Smooth muscle cell (in vitro differentiated cells): ENCODE data around the gene B3GALT4. TPM values are rescaled to one million over a fixed set of nuclear protein-coding genes. Genes with fewer than 3 reads are reported as not detected.
"Not testable (repeated sequence)": the region's sequence is repeated elsewhere in the genome, so short reads cannot be mapped to it uniquely, and the experiment has no call there.

Experiments
- DNase-seq: peaks from one replicate; lab custom pipeline; 2025; ENCODE audit not compliant: unreplicated experiment; lab: John Stamatoyannopoulos, UW
- H2AFZ ChIP-seq: fragments of 200-600 bp; sonication (generic); 2 replicates; pipeline ENCODE4 v1.6.0; 2016; ENCODE audit warnings: antibody characterized with exemption, low read depth, mild to moderate bottlenecking
- H3F3A ChIP-seq: fragments of 200-600 bp; sonication (generic); 2 replicates; pipeline ENCODE4 v1.6.0; 2017; ENCODE audit warnings: antibody characterized with exemption, low read depth
- H3K27ac ChIP-seq: fragments of 200-600 bp; sonication (generic); 2 replicates; pipeline ENCODE4 v1.5.1; 2016; ENCODE audit warnings: low read depth, mild to moderate bottlenecking
- H3K27me3 ChIP-seq: fragments of 200-600 bp; sonication (generic); 2 replicates; pipeline ENCODE4 v1.6.1; 2016; ENCODE audit warnings: low read depth, mild to moderate bottlenecking
- H3K36me3 ChIP-seq: fragments of 200-600 bp; sonication (generic); 2 replicates; pipeline ENCODE4 v1.5.1; 2016; ENCODE audit warnings: low read depth
- H3K4me1 ChIP-seq: fragments of 200-600 bp; sonication (generic); 2 replicates; pipeline ENCODE4 v1.5.1; 2016; ENCODE audit warnings: low read depth
- H3K4me2 ChIP-seq: fragments of 200-600 bp; sonication (generic); 2 replicates; pipeline ENCODE4 v1.6.0; 2016; ENCODE audit warnings: mild to moderate bottlenecking
- H3K4me3 ChIP-seq: fragments of 200-600 bp; sonication (generic); 2 replicates; pipeline ENCODE4 v1.5.1; 2016; ENCODE audit warnings: mild to moderate bottlenecking
- H3K79me2 ChIP-seq: fragments of 200-600 bp; sonication (generic); 2 replicates; pipeline ENCODE4 v1.6.0; 2016; ENCODE audit warnings: low read depth, mild to moderate bottlenecking
- H3K9ac ChIP-seq: fragments of 200-600 bp; sonication (generic); 2 replicates; pipeline ENCODE4 v1.6.0; 2016; ENCODE audit warnings: low read depth
- H3K9me3 ChIP-seq: fragments of 200-600 bp; sonication (generic); replicated peaks from 2 replicates; pipeline ENCODE4 v1.5.1; 2016; ENCODE audit warnings: low read depth
- H4K20me1 ChIP-seq: fragments of 200-600 bp; sonication (generic); 2 replicates; pipeline ENCODE4 v1.6.0; 2016; ENCODE audit warnings: low read depth
- WGBS: methylation state at CpG from one replicate; pipeline ENCODE4 v1.1.7; 2016; ENCODE audit warnings: low lambda C conversion rate; 5-methylcytosine and 5-hydroxymethylcytosine counted together
- polyA plus RNA-seq: library from polyadenylated mRNA; unstranded; fragments of >200 nt; fragmentation: Nextera tagmentation; extraction: Ambion mirVana; gene quantifications from 2 replicates; pipeline ENCODE4 v1.2.1, GENCODE V29; 2016
- total RNA-seq: library from RNA; depleted of rRNA; stranded (reverse); fragments of >200 nt; gene quantifications from 2 replicates; pipeline ENCODE4 v1.2.3, GENCODE V29; 2014
- TF ChIP-seq, protein P1 (sequence below): fragments of 200-600 bp; sonication (generic); IDR thresholded peaks from 2 replicates; pipeline ENCODE4 v1.5.1; 2017; ENCODE audit warnings: borderline replicate concordance, mild to moderate bottlenecking, antibody characterized with exemption; ENCODE audit not compliant: insufficient read depth, poor library complexity, severe bottlenecking

B3GALT4 gene
- total and polyA plus RNA-seq, 2 experiments from 2014 or later, result 2.9 to 6.1 TPM

DNA sequence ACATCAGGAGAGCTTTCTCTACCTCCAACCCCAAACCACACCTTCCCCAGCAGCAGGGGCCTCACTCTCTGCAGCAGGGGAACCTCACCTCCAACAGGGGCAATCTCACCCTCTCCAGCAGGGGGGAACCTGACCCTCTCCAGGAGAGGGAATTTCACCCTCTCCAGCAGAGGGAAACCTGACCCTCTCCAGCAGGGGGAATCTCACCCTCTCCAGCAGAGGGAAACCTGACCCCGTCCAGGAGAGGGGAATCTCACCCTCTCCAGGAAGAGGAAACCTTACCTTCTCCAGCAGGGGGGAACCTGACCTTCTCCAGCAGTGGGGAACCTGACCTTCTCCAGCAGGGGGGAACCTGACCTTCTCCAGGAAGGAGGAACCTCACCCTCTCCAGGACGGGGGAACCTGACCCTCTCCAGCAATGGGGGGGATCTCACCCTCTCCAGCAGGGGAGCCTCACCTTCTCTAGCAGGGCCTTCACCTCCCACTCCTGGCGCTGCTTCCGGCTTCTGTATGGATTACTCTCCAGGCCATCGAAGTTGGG, 3.1 kb downstream of the B3GALT4 start:
- Histone ChIP-seq H3F3A (peaks cover 16% of the 10 kb centered on the region), H3K9ac (no peak overlapping the region), H3K27ac (no peak overlapping the region), H3K9me3 (no peaks in the 10 kb centered on the region), H3K36me3 (no peaks in the 10 kb centered on the region), H3K27me3 (no peaks in the 10 kb centered on the region), H3K79me2 (peaks cover 9% of the 10 kb centered on the region), H3K4me1 (peaks cover 17% of the 10 kb centered on the region), H4K20me1 (peaks cover 15% of the 10 kb centered on the region), H2AFZ (no peak overlapping the region), H3K4me3 (no peak overlapping the region), H3K4me2 (no peak overlapping the region)
- TF ChIP-seq, protein P1, sequence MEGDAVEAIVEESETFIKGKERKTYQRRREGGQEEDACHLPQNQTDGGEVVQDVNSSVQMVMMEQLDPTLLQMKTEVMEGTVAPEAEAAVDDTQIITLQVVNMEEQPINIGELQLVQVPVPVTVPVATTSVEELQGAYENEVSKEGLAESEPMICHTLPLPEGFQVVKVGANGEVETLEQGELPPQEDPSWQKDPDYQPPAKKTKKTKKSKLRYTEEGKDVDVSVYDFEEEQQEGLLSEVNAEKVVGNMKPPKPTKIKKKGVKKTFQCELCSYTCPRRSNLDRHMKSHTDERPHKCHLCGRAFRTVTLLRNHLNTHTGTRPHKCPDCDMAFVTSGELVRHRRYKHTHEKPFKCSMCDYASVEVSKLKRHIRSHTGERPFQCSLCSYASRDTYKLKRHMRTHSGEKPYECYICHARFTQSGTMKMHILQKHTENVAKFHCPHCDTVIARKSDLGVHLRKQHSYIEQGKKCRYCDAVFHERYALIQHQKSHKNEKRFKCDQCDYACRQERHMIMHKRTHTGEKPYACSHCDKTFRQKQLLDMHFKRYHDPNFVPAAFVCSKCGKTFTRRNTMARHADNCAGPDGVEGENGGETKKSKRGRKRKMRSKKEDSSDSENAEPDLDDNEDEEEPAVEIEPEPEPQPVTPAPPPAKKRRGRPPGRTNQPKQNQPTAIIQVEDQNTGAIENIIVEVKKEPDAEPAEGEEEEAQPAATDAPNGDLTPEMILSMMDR, result no peak
- WGBS, result 71% methylated on average over 5 of the region's 5 CpGs
- DNase-seq, result no peak

DNA sequence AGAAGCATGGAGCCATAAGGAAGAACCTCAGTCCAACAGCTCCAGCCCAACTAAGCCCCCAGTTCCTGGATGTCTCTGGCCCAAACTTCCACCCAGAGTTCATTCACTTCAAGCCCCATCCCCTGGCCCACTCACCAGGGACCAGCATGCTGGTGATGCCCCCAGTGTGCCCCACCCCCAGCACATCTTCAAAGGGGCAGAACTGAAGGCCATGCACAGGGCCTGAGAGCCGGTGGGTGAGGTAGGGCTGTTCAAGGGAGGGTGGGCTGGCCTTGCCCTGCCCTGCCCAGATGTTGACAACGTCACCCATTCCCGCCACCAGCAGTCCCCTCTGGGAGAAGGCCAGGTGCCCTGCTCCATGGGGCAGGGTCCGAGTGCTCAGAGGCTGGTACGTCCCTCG, 3.6 kb downstream of the B3GALT4 start:
- Histone ChIP-seq H3K4me2 (no peak overlapping the region), H3F3A (peaks cover 11% of the 10 kb centered on the region), H3K36me3 (no peaks in the 10 kb centered on the region), H3K9me3 (no peaks in the 10 kb centered on the region), H3K27me3 (no peaks in the 10 kb centered on the region), H3K4me3 (no peak overlapping the region), H3K79me2 (peaks cover 6% of the 10 kb centered on the region), H4K20me1 (peaks cover 10% of the 10 kb centered on the region), H3K4me1 (peaks cover 12% of the 10 kb centered on the region), H3K27ac (no peak overlapping the region), H3K9ac (no peak overlapping the region), H2AFZ (no peak overlapping the region)
- TF ChIP-seq, protein P1, result no peak
- 98% methylated on average over 6 of the region's 6 CpGs for WGBS
- DNase-seq, result no peak

DNA sequence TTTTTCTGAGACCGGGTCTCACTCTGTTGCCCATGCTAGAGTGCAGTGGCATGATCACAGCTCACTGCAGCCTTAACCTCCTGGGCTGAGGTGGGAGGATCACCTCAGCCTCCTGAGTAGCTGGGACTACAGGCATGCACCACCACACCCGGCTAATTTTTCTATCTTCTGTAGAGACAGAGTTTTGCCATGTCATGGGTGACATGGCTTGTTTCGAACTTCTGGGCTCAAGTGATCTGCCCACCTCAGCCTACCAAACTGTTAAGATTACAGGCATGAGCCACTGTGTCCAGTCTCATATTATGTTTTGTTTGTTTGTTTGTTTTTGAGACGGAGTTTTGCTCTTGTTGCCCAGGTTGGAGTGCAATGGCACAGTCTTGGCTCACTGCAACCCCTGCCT, 8.3 kb downstream of the B3GALT4 start:
- H3K4me2 ChIP-seq, H3K9me3 ChIP-seq, H3K4me1 ChIP-seq, H3K27ac ChIP-seq, H3K4me3 ChIP-seq, H2AFZ ChIP-seq, H3K27me3 ChIP-seq, H3F3A ChIP-seq, DNase-seq, H4K20me1 ChIP-seq, H3K9ac ChIP-seq, H3K36me3 ChIP-seq: not testable (repeated sequence)
- WGBS, result 96% methylated on average over 4 of the region's 4 CpGs
- H3K79me2 ChIP-seq, result peaks cover 37% of the 10 kb centered on the region

DNA sequence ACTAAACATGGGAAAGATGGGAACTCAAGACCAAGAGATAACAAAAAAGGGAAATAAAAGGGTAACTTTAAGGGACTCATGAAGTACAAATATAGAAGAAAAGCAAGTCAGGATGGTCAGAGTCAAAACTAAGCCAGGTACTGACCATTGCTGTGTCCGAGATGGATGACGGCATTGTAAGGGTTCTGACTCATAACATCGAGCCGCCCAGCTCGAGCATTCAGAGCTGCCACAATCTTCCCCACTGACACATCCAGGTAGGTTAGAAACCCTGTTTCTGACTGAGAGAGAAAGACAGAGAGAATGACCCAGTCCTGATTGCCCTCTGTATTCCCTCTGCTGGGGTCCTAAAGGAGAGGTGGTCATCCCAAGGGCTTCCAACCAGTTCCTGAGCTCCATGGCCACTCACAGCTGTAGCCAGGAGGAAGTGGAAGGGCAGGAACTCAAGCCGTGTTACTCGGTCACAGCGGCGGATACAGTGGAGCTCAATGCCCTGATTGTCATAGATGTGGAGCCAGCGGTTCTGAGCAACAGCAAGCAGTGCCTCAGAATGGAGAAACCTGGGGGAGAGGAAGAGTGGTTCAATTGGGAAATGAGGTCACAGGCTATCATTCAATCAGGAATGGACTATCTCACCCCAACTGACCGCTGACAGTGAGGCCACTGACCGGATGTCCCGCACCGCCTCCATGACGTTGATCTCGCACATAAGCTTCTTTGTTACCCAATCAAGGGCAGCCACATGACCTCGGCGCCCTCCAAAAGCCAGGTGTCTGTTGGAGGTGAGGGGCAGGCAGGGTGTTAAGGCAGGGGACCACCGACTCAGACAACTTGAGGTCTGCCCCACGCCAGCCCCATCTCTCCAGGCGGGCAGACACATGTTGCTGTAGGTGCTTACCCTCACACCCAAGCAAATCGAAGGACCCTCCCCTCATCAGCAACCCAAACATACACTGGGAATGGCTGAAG, 10.3 kb downstream of the B3GALT4 start:
- peak overlapping the region; percentile 94 for H3K4me2 ChIP-seq
- H3K27me3 ChIP-seq, result no peaks in the 10 kb centered on the region
- no peak overlapping the region for H2AFZ ChIP-seq
- H4K20me1 ChIP-seq, result no peaks in the 10 kb centered on the region
- no peak overlapping the region for H3K9ac ChIP-seq
- no peak for DNase-seq
- H3K79me2 ChIP-seq, result peaks cover 41% of the 10 kb centered on the region
- TF ChIP-seq, protein P1, result no peak
- no peak overlapping the region for H3K27ac ChIP-seq
- H3K4me1 ChIP-seq, result peaks cover 13% of the 10 kb centered on the region
- 94% methylated on average over 22 of the region's 22 CpGs for WGBS
- no peaks in the 10 kb centered on the region for H3K9me3 ChIP-seq
- H3K36me3 ChIP-seq, result no peaks in the 10 kb centered on the region
- no peak overlapping the region for H3K4me3 ChIP-seq
- peaks cover 6% of the 10 kb centered on the region for H3F3A ChIP-seq
